RPMI7951 (cell line): Measurements from ENCODE around the gene HOXB8. TPM values are rescaled to one million over a fixed set of nuclear protein-coding genes. Genes with fewer than 3 reads are reported as not detected.

Experiments
- DNase-seq: peaks from one replicate; pipeline ENCODE4 v3.0.0-alpha.2; 2012; ENCODE audit warnings: low read depth
- total RNA-seq: library from RNA; depleted of rRNA; stranded (reverse); fragments of >200 nt; shearing (Covaris generic); gene quantifications from 2 replicates; pipeline ENCODE4 v1.2.3, GENCODE V29; 2014

HOXB8 gene
- total RNA-seq, 1 experiment from 2014 or later, result 0.24 TPM

DNA sequence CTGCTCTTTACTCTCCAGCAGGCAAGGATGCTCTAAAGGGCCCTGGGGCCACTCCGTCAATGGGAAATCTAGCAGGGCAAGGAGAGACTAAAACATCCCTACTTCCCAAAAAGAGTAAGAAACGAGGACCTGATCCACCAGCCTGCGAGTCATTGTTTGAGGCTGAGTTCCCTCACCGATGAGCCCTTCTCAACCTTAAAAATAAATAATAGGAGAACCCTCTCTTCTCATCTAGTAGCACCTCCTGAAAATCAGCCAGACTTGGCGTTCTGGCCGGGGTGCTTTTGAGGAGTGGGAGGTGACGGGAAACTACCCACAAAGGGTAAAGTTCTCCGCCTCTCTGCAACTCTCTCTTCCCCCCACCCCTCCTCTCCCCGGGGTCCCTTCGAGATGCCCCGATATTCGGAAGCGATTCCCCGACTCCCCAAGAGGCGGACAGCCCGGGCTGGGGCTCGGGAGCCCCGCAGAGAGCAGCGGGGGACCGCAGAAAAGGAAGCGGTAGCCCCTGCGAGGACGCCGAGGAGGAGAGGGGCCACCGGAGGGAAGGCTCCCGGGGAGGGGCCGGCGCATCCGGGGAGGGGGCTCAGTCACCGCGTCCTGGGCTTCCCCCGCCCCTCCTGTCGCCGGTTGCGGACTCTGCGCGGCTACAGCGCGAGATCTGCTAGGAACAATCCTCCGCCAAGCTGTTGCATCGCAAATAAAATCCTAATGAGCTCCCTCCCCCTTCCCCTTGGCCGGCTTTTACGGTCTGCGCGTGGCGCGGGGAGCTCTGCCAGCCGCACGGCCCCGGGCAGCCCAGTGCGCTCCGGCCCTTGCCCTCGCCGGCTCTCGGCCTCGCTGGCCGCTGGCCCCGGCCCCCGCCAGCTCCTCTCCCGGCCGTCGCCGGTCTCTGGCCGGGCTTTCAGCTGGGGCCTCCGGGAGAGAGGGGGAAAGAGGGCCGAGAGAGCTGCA, 9.7 kb upstream of the HOXB8 start:
- DNase-seq, result peak; percentile 35

DNA sequence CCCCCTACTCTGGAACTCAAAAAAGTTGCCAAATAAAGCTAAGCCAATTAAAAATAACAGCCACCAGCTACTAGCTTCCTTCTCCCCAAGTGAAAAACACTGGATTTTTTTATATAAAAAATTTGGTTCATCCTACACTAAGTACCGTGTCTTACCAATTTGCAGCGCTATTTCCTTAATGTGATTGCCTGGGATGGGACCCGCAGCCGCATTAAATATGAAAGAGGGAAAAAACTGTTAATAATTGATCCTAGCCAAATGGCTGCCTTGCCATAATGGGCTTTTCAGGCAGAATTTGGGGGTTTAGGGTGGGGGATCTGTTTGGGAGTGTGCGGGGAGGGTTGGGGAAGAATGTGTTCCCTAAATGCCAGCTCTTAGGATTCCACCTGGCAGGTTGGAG, 9.0 kb upstream of the HOXB8 start:
- DNase-seq, result no peak

DNA sequence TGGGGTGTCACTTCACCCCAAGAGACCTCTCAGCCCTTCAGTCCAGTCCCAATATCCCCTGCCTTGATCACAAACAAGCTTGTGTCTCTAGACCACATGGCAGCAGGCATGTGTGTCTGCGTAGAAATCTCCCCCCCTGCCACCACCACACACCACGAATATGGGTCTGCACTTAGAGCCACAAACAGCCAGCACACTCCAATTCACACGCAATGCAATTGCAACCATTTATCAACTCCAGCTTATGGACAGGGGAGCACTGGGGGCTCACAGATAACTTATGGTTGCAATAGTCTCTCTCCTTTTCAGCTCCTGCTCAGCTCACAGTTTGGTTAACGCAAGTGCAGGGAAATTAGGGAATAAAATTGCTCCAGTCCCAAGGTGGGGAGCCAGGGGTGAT, 8.5 kb upstream of the HOXB8 start:
- DNase-seq, result no peak

DNA sequence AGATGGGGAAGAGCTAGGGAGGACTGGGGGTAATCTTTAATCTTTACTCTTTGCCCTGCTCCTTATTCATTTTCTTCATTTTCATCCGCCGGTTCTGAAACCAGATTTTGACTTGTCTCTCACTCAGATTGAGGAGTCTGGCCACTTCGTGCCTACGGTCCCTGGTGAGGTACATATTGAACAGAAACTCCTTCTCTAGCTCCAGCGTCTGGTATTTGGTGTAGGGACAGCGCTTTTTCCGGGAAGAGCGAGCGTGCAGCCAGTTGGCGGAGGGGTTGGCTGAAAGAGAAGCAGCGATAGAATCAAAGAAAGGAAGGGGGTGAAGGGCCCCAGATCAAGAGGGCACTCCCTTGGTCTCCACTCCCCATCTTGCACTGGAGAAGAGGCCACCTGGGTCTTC, 7.8 kb upstream of the HOXB8 start:
- DNase-seq, result no peak

DNA sequence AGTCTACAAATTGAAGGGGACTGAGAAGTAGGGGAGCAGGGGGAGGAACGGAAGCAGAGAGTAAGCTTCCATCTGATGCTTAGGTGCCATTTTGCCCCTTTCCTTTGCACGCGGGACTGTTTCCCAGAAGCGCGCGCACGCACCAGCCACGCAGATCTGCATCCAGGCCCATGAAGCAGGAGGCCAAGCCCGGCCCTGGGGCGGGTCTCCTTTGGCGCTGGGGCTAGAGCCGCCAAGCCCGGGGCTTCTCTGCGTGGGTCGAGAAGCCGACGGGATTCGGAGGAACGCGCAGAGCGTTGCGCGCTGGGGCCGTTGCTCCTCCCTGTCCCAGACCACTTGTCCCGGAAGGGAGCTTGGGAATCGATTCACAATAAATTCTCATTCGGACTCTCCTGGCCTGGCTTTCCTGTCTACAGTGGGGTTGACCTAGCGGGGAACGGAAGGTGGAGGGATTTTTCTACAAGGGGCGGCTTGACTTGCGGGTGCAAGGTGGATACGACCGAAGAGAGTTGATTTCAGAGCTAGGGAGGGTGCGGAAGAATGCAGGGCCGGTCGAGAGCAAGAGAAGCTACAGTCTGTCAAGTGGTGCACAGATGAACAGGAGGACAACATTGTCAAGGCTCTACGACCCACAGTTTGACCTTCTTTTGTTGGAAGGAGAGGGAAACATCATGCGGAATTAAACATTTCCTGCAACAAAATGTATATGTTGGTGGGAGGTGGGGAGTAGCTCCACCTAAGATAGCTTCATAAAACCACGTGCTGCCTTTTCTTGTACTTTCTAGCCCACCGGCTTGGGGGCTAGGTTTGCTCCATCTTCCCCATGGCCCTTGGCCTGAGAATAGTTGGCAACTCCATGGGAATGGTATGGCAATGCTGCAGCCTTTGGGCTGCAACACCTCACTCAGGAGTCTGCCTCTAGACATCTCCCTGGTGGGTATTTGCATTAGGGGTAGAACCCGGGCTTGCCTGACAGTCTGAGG, 6.6 kb upstream of the HOXB8 start:
- DNase-seq, result no peak

DNA sequence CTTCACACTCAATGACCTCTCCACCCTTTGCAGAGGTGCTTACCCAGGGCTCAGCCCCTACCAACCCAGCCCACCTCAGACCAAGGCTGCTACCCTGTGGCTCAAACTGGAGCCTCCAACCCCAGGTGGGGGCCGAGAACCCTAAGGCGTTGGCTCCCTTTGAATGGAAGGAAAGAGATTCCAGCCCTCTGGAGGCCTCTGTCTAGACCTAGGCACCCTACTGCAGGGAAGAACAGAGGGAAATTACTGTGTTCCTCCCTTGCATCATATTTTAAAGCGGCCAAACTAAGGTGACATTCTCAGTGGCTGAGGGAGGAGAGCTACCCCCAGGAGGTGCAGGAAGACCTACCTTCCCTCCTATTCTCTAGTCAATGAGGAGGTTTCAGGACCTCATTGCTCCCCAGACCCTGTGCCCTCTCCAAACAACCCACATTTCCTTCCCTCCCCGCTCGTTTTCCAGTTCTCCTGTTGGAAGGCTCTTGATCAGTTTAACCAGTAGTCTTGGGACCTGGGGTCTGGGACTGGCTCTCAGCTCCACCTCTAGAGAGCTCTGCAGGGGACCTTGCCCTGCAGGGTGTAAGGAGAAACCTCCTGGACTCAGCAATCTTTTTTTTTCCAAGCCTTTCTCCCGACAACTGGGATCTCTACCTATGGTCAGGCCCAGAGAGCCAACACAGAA, 5.5 kb upstream of the HOXB8 start:
- DNase-seq, result no peak

DNA sequence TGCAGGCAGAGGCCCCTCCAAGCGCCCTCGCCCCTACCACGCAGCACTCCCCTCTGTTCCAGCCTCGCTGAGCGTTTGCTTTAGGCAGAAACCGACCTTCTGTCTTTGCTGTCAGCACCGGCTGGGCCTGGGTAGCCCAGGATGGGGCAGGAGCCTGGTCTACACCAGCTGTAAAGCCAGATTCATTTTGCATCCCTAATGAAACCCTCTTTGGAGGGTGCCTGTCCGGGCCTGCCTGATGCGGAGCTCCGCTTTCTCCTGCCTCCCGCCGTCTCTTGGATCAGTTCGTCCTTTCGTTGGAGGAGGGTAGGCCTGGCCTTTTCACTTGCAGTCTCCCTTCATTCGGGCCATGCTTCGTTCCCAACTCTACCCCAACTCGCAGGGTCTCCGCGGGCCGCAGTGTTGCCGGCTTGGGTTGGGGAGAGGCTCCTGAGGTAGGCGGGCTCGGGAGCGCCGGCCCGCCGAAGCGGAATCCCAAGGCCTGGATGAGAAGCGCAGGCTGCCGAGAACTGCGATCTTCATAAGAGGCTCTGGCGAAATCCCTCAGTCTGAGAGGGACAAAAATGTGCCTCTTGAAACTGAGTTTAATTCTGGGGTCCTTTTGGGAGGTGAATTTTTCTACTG, 4.8 kb upstream of the HOXB8 start:
- DNase-seq, result no peak

DNA sequence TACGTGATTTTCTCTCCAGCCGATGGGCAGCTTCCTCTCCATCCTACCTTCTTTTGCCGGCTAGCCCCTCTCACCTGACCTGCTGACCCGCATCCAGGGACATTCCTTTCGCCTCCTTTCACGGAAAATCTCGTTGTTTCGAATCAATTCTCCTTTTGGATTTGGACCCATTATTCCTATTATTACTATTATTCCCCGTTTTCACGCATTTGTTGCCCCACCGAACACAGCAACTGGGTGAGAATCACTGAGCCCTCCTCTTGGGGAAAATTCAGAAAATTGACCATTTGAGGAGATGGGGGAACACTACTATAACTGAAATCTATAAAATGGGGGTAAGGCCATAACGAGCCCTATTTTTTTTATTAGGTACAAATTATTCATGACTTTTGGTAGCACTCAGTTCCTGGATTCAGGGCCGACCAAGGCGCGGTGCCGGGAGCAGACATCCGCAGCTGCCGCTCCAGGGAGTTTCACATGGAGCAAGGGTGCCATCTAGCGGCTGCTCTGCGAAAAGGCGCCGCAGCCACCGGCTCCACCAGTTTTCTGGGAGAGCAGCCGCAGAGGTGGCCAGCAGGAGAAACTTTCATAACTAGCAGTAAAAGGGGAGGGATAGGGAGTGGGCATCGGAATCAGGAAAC, 3.3 kb upstream of the HOXB8 start:
- DNase-seq, result peak; percentile 77

DNA sequence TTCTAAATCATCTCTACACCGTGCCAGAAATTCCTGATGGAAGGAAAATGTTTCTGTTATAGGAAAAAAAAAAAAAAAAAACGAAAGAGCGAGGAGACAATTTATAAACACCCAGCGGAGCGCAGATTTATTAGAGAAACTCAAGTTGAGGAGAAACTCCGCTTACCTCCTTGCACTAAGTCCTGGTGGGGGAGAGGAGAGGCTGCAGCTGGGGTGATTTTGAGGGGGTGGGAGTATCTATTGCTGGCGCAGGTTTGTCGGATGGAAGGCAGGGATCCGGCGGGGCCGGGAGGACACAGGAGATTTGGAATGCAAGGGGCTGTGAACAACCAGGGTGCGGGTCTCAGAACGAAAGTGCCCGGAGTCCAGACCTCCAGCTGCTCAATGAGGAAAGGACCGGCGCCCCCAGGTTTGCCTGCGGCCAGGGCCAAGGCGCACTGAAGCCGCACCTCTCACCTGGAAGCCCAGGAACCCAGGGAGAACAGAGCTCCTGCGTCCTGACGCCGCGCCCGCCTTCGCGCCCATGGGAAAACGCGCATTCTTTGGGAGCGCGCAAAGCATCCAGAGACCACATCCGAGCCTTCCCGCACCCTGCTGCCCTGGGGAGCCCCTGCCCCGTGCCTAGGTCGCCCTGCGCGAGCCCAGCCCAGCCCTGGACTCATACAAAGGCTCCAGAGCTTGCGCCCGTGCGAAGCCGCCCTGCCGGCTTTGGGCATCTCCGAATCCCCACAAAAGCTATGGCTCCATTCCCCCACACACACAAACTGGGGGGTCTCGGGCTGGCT, 2.6 kb upstream of the HOXB8 start:
- DNase-seq, result no peak

DNA sequence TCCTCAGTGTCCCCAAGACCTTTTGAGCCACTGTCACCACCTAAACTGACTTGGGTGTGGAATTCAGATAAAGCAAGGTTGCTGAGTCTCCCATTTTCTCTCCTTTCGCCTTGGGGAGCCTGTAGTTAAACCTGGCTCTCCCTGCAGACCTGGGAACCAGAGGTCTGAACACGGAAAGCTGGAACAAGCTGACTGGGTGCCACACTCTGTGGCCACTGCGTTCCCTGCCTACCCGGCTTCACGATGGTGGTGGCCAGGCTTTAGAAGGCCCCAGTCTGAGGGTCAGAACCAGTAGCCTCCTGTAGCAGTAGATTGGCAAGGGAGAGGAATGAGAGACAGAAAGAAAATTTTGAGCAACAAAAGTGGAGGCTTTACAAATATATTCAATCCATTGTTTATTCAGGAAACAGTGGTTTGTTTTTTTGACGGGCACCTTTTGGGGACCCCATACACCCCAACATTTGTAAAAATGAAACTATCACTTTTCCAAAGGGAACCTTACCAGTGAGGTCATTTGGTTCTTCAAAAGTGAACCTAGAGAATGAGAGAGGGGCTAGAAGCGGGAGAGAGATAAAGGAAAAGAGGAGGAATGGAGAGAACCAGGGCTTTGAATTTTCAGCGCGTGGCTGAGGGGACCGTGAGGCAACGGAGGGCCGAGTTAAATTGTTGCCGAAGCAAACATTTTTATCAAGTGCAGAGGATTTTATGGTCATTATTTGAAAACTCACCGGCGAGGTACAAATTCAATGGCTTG, 1.8 kb upstream of the HOXB8 start:
- DNase-seq, result no peak

DNA sequence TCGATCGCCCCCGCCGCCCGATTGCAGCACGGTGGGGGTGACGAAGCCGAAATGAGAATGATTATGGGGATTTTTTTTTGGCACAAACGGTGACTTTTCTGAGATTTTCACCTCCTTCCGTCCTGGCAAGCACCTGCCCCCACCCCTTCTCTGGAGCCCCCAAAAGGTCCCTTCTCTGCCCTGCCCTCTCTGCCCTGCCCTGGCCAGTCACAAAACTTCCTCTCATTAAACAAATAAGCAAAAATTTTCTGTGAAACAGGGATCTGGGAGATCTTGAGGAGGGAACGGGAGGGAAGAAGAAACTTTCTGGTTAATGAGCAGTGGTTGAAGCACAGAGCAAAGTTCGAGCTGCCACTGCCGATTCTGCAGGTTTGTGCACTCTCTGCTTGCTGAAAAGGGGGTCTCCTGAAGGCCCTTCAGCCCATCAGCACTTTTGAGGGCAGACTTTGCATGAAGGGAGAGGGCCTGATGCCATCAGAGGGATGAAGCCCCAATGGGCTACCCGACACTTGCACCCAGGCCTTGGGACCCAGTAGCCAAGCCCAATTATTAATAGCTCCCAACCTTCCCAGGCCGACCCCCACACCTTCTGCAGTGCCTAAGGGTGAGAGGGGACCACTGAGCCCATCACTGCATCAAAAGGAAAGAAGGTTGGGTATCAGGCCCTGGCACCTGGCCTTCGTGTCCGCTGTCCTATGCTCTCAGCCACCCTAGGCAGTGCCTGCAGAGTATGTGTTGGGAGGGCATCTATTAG, 1.0 kb upstream of the HOXB8 start:
- no peak for DNase-seq

DNA sequence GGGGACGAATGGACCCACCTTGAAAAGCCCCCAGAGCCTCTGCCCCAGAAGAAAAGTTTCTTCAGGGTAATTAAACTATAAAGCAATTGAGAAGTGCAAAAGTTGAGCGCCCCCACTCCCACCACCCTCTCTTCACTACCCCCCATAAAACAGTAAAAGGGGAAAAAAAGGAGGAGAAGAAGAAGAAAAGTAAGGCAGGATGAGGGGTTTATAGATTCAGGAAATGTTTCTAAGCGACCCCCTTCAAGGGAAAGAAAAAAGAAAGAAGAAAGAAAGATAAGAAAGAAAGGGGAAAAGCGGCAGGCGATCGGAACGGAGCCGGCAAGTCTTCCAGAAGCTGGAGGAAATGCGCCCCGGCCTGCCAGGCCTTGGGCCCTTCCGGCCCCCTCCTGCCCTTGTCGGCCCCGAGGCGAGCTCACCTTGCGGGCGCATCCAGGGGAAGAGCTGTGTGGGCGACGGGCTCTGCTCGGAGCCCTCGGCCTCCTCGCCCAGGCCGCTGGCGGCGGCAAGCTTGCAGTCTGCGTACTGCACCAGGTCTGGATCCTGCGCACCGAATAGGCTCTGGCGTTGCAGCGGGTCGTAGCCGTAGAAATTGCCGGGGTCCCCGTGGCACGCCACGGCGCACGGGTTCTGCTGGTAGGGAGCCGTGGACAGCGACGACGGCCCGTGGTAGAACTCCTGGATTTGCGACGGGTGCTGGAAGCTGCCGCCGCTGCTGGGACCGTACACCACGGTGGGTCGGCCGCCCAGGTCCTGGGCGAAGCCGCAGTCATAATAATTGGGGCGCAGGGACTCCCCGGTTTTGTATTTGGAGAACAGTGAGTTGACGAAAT, 1.0 kb downstream of the HOXB8 start:
- DNase-seq, result no peak

DNA sequence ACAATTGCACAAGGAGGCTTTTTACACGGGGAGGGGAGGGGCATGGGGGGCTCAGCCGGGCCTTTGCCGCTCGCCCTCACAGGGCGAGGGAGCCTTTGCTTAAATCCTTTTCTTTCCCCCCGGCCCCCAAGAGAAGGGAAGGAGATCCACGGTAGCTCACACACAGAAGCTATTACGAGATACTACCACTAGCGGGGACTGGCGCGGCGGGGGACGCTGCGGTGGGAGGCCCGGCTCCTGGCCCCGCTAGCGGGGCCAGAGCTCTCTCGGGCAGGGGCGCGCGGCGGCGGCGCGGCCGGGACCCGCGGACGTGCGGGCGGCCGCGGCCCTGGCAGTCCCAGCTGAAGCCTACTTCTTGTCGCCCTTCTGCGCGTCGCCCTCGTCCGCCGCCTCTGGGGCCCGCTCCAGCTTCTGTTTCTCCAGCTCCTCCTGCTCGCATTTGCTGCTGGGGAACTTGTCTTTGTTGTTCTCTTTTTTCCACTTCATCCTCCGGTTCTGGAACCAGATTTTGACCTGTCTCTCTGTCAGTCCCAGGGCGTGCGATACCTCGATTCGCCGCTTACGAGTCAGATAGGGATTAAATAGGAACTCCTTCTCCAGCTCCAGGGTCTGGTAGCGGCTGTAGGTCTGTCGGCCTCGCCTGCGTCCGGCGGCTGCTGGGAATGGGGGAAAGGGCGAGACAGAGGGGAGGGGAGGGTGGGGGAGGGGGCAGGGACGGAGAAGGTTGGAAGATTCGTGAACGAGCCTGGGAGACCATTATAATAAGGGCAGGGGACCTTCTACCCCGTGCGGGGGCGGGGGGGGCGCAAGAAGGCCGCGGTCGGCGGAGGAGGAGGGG, 2.0 kb downstream of the HOXB8 start:
- DNase-seq, result peak; percentile 64

DNA sequence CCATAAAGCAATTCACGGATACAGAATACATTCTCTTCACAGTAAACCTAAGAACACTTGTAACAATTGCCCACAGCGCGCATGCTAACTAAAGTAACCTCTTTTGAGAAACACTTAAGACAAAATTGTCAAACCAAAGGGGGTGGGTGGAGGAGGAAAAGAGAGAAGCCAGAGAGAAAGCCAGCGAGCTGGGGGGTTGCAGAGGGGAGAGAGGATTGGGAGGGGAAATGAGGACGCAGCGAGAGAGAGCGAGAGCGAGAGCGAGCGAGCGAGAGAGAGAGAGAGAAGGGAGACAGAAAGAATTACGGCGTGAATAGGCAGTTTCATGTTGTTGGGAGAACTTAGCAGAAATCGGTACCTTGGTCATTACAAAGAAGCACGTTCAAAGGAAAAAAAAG, 2.6 kb downstream of the HOXB8 start:
- DNase-seq, result peak; percentile 33

DNA sequence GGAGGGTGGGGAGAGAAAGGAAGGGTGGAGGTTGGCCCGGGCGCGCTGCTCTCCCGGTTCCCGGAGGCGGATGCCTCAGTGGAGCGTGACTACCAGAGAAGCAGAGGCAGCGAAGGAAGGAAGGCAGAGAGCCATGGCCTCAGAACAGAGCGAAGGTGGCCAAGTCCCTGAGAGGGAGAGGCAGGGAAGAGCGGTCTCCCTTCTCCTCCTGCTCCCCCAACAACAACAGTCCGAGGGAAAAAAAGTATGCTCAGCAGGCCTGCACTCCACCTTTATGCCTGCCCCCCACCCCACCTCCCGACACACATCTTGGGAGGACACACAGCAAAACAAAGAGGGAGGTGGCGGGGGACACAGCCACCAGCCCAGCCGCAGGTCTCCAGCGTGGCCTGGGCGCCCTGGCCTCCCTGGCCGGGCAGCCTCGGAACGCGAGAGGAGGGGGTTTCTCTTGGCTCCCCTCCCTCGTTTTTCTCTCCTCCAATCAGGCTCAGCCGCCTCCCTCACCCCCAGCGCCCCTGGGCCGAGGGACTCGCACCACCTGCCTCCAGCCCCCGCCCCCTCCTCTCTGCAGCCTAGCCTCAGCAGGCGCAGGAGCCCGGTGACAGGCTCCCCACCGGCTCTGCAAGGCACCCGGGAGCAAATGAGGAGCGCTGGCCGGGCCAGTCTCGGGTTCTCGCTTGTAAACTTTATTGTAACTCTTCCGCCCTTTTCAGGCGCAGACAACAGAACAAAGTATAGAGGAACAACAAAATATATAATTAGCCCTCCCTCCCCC, 3.2 kb downstream of the HOXB8 start:
- DNase-seq, result peak; percentile 32

DNA sequence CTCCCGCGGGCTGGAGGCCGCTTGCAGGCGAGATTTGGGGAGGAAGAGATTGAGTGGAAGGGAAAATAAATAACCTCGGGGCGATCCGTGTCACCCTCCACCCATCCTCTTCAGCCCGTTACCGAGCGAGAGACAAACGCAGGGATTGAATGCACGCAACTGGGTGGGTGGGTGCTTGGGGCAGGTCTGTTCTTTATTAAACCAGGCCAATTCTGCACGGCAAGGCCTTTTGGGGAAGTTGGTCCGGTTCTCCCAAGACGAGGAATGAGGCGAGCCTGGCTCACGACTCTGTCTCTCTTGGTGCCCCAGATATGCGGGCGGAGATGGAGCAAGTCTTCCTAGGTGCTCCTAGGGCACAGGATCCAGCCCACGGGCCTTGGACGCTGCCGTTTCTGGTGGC, 3.9 kb downstream of the HOXB8 start:
- peak; percentile 52 for DNase-seq
